ENCODE results near the gene GLRX5.

GLRX5 gene

DNA sequence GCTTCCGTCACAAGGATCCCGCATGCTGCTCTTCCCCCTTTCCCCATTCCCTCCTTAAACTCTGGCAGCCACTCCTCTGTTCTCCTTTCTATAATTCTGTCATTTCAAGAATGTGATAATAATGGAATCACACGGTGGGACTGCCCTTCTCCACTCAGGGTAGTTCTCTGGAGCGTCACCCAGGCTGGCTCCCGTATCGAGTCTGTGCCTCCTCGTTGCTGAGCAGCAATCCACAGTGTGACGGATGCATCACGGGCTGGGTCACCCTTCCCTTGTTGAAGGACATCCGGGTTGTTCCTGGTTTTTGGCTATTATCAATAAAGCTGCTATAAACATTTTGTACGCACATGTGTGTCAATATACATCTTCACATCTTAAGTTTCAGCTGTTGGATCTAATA, 12.7 kb upstream of the GLRX5 start:
- TF ChIP-seq, protein P1, sequence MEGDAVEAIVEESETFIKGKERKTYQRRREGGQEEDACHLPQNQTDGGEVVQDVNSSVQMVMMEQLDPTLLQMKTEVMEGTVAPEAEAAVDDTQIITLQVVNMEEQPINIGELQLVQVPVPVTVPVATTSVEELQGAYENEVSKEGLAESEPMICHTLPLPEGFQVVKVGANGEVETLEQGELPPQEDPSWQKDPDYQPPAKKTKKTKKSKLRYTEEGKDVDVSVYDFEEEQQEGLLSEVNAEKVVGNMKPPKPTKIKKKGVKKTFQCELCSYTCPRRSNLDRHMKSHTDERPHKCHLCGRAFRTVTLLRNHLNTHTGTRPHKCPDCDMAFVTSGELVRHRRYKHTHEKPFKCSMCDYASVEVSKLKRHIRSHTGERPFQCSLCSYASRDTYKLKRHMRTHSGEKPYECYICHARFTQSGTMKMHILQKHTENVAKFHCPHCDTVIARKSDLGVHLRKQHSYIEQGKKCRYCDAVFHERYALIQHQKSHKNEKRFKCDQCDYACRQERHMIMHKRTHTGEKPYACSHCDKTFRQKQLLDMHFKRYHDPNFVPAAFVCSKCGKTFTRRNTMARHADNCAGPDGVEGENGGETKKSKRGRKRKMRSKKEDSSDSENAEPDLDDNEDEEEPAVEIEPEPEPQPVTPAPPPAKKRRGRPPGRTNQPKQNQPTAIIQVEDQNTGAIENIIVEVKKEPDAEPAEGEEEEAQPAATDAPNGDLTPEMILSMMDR (conservative IDR thresholded peaks at IDR 0.05): no peak
- no peak for TF ChIP-seq ZFX (IDR thresholded peaks at IDR 0.05)
- no peak overlapping the region for H3K27ac ChIP-seq

DNA sequence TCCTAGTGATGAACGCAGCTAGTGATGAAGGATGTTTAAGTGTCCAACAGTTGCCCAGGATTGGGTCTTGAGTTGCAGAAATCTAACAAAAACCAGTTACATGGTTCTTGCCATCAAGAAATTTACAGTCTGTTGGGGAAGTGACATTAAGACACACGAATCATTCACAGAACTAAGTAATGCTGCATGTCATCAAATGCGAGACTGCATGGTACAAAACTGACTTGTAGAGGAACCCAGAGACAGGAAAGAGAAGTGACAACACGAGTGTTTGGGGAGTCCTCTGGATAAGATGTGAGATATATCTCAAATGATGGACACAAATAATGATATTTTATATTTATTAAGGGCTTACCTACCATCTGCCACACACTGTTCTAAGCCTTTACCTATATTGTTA, 12.3 kb upstream of the GLRX5 start:
- TF ChIP-seq, protein P1 (conservative IDR thresholded peaks at IDR 0.05): no peak
- TF ChIP-seq ZFX (IDR thresholded peaks at IDR 0.05): no peak
- no peak overlapping the region for H3K27ac ChIP-seq

DNA sequence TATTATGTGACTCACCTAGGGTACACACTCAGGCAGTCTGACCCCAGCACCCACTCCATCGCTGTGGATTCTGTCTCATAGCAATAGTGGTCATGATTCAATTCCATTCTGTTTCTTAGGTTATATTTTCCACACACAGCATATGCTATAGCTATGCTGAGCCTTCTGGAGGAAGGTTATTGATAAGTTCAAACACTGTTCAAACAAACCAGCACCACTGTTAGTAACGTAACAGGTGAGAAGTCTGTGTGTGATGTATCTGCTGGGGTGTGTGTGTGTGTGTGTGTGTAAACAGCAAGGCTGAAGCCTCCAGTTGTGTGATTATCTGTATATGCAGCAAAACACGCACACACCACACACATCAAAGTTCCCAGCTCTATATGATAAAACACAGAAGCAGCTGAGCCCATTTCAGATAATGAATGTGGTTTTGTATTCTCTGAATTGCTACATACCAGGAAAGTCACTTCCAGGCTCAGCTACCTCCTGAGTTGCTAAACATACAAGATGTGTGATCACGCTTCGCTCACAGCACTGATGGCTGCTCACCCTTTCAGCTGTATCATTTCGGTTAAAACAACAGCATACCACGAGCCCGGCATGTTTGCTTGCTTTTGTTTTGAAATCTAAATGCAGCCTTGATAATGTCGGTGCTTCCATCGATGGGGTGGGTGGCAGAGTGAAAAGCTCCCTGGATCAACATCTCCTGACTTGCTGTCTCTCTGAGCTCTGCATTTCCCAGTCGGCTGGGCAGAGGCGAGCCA, 11.6 kb upstream of the GLRX5 start:
- TF ChIP-seq, protein P1 (conservative IDR thresholded peaks at IDR 0.05): no peak
- TF ChIP-seq ZFX (IDR thresholded peaks at IDR 0.05): no peak
- peak overlapping the region; percentile 60 for H3K27ac ChIP-seq

DNA sequence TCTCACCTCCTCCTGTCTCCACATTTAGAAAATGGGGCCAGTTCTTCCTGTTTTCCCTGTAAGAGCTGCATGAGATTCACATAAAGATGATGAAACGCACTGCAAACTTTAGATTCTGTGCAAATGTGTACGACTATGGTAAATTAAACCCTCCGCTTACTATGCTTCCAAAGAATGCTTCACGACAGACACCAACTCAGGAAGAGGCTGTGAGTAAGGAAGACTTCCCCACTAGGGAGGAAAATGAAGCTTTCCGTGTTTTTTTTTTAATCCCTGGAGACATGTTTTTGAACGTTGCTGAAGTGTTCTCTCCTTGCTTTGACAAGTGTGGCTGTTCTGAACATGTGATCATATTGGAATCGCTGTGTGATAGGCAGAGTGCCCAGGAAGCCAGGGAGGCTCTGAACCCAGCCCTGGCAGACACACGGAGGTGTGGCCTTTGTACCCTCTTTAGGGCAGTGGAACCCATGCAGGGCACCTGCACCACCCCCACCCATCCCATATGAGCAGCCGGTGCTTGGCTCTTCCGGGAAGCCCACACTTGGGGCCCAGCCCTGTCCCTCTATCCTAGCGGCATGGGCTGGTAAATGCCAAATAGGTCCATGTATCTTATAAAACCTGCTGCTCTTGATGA, 10.9 kb upstream of the GLRX5 start:
- no peak for TF ChIP-seq ZFX (IDR thresholded peaks at IDR 0.05)
- TF ChIP-seq, protein P1 (conservative IDR thresholded peaks at IDR 0.05): no peak
- H3K27ac ChIP-seq: peak overlapping the region; percentile 60

DNA sequence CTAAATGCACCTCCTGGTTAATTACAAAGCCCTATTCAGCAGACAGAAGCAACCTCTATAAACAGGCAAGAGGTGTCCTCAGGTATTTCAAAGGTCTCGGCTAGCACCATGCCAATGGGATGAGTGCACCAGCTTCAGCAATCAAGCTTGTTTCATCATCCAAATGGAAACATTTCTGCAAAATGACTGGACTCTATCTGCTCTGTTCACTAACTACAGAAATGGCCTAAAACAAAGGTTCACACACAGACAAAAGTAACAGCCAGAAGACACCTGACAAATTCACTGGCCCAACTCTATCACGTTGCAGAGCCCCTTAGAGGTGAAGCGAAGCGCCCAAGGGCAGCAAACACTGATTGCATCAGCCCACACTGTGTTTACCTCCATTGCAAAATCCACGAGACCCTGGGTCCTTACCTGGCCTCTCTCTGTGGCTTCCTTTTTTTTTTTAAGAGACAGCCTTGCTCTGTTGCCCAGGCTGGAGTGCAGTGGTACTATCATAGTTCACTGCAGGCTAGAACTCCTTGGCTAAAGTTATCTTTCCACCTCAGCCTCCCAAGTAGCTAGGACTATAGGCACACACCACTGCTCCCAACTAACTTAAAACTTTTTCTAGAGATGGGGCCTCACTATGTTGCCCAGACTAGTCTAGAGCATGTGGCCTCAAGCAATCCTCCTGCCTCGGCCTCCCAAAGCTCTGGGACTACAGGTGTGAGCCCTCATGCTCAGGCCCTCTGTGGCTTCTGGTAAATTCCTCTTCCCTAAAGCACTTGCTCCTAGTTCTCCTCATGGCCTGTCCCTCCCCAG, 9.9 kb upstream of the GLRX5 start:
- peak overlapping the region; percentile 60; the same call in 1 of the 2 replicates for H3K27ac ChIP-seq
- no peak for TF ChIP-seq ZFX (IDR thresholded peaks at IDR 0.05)
- TF ChIP-seq, protein P1 (conservative IDR thresholded peaks at IDR 0.05): no peak

DNA sequence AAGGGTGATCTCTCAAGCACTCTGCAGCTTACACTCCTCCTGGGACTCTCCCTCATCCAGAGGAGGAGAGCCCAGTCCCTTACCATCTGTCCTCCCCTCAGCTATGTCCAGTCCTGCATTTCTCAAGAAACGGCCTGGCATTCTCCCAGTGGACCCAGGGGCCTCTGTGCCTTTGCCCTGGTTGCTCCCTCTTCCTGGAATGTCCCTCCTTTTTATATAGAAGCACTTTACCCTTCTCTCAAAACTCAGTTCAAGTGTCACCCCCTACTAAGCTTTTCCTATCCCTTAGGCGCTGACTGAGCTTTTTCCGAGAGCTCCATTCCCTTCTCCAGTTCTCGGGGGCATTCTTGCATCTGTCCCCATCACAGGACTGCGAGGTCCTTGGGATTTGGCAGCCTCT, 8.9 kb upstream of the GLRX5 start:
- H3K27ac ChIP-seq: no peak overlapping the region

DNA sequence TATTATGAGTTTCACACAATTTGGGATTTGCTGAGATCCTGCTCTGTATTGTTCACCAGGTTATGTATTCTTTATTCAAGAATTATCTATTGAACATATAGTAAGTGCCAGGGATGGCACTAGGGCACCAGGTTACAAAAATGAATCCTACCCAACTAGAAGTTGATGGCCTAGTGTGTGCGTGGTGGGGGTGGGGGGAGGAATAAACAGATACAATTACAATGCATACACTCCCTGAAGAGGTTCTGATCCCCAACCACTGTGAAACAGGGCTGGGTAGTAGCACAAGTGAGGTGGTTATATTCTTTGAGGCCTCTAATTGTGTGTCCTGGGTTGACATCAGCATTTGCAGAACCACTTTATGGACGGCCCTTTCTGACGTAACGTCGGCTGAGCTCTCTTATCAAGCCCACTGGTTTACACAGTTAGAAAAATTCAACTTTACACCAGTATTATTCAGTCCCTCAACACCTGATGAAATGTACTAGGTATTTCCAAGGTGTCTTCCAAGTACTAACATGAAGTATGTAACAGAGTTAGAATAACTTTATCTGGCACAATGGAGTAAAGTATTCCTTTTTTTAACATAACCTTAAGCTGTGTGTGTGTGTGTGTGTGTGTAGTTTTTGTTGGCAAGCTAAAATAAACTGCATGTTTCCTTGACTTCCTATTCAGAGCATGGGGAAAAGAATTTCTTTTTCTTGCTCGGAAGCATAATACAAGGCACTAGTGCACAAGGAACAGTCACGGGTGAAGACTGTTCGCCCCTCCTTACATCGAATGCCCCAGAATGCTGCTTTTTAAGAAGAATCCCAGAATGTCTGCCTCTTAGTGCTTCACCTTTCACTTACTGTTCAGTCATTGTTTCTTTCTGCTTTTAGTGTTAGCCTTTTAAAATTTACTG, 8.1 kb upstream of the GLRX5 start:
- TF ChIP-seq, protein P1 (conservative IDR thresholded peaks at IDR 0.05): no peak
- no peak for TF ChIP-seq ZFX (IDR thresholded peaks at IDR 0.05)
- H3K27ac ChIP-seq: no peak overlapping the region

More for the DNA sequence above, 8.9 kb upstream of the GLRX5 start:
- no peak for TF ChIP-seq ZFX (IDR thresholded peaks at IDR 0.05)

All from C4-2B (cell line).